RWPE1 (cell line): ENCODE data around the gene CPT1A.
A peak's percentile ranks its signal among the peaks of the same experiment; 100 is the strongest.

Experiments used
- CTCF ChIA-PET: fragments of 350-600 bp; sonication (Branson Sonifier 250); formaldehyde crosslinking; extraction: SDS; loops from one replicate; lab custom pipeline; 2021; lab: Yijun Ruan, JAX
- POLR2A ChIA-PET: fragments of 400-600 bp; formaldehyde crosslinking; extraction: SDS; loops from one replicate; lab custom pipeline; 2020; ENCODE audit warnings: antibody characterized with exemption; ENCODE audit not compliant: low non-redundant PET; lab: Yijun Ruan, JAX
- DNase-seq: peaks from one replicate; pipeline ENCODE4 v3.0.0; 2012; ENCODE audit warnings: low spot score
- H3K27ac ChIP-seq: fragments of 450-650 bp; 2 replicates; pipeline ENCODE4 v1.5.1; 2017
- CTCF ChIP-seq: fragments of 450-650 bp; conservative IDR thresholded peaks from 2 replicates; pipeline ENCODE4 v1.5.1; 2017; ENCODE audit warnings: low read depth, mild to moderate bottlenecking

Gene CPT1A

GRCh38 chr11:68803766-68804165 is 38.0 kb downstream of the CPT1A start:
- CTCF ChIA-PET: no interaction called here
- no peak for TF ChIP-seq CTCF
- DNase-seq: no peak
- POLR2A ChIA-PET: no interaction called here
- no peak overlapping the region for H3K27ac ChIP-seq

GRCh38 chr11:68798221-68798813 is 43.4 kb downstream of the CPT1A start:
- peak; percentile 61 for TF ChIP-seq CTCF
- no peak overlapping the region for H3K27ac ChIP-seq
- CTCF ChIA-PET: interaction anchor here (0.5 to 1.0 kb wide), 6 partner anchors 10 to 214 kb away, joined by 3 to 4 read pairs (median 3); partner anchors contain the start of gene IGHMBP2
- no peak for DNase-seq
- POLR2A ChIA-PET: no interaction called here

DNA sequence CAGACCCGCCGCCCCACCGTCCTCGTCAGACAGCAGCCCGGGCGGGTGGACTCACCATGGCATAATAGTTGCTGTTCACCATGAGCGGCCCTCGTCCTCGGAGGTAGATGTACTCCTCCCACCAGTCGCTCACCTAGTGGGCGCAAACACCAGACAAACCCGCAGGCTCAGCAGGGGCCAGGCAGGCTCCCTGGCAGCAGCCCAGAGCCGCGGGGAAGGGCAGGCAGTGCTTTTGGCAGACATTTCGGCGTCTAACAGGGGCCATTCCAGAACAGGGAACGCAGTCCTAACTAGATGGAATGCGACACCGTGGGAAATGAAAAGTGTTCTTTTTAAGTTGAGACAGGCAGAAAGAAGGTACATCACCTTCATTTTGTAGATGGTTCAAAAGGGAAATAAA is 44.9 kb downstream of the CPT1A start:
- ChIA-PET POLR2A (no interaction called here), CTCF (no interaction called here)
- TF ChIP-seq CTCF: no peak
- no peak for DNase-seq
- H3K27ac ChIP-seq: 0 out of 2 replicates have a peak overlapping the region, but pooled peaks have one; percentile 3

DNA sequence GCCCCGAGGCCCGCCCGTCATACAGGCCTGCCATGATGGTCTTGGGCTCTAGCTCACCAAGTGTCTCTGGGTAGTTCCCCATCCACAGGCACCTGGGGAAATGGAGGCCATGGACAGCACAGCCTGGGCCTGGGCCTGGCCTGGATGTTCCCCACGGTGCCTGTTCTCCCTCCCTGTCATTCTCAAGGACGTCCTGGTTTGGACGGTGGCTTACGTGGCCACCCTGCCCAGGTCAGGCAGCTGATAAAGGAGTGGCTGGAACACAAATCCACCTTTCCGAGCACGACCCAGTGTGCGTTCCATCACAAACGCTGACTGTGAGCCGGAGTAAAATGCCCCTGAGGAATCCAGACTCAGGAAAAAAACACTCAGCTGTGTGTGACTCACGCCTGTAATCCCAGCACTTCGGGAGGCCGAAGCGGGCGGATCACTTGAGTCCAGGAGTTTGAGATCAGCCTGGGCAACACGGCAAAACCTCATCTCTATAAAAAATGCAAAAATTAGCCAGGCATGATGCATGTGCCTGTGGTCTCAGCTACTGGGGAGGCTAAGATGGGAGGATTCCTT is 49.2 kb downstream of the CPT1A start:
- no peak for DNase-seq
- no peak for TF ChIP-seq CTCF
- no peak overlapping the region for H3K27ac ChIP-seq
- CTCF ChIA-PET: no interaction called here
- POLR2A ChIA-PET: no interaction called here

DNA sequence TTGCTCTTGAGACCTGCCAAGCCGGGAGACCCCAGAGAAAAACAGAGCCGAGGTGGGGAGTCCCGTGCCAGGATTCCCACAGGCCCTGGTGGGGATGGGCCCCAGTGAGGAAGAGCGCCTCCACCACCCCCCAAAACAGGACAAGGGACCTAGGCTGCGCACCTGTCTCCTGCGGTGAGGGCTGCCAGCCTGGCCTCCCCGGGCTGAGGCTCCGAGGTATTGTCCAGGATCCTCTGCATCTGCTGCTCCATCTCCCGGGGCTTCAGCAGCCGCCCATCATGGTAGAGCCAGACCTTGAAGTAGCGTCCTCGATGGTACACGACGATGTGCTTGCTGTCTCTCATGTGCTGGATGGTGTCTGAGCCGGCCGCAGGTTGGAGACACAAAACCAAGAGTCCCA is 57.1 kb downstream of the CPT1A start:
- ChIA-PET CTCF (no interaction called here), POLR2A (no interaction called here)
- H3K27ac ChIP-seq: no peak overlapping the region
- no peak for DNase-seq
- TF ChIP-seq CTCF: no peak

DNA sequence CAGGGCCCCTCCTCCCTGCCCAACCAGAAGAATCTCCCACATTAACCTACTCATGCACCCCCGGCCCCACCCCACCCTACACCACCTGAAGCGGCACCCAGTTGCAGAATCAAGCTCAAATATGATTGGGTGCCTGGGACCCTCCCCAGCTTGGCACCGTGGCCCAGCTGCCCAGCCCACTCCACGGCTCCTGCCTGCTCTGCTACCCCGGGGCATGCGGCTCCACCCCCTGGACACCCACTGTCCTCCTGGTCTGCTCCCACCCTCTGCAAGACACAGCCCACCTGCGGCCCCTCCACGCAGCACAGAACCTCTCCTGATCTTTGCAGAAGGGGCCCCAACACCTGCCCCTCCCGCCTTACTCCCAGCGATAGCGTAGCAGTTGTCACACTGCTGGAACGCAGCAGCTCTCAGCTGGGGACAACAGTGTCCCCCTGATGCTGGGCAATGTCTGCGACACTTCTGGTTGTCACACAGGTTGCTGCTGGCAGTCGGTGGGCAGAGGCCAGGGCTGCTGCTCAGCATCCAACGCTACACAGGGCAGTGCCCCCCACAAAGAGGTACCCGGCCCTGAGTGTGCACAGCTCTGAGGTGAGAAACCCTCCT is 58.4 kb downstream of the CPT1A start:
- H3K27ac ChIP-seq: no peak overlapping the region
- TF ChIP-seq CTCF: no peak
- ChIA-PET POLR2A (no interaction called here), CTCF (no interaction called here)
- DNase-seq: no peak
